Left ventricle myocardium inferior (tissue), 1 donor: ENCODE results near the gene LOX. TPM values are rescaled to one million over a fixed set of nuclear protein-coding genes. Genes with fewer than 3 reads are reported as not detected.

Source experiments
- DNase-seq: peaks from one replicate; pipeline ENCODE4 v3.0.0-alpha.2; 2020
- H3K27ac ChIP-seq: fragments of 200-600 bp; replicated peaks from 2 replicates; pipeline ENCODE4 v1.8.0; 2021
- H3K27me3 ChIP-seq: fragments of 200-600 bp; 2 replicates; pipeline ENCODE4 v1.8.0; 2021; ENCODE audit warnings: low read depth
- H3K36me3 ChIP-seq: fragments of 200-600 bp; 2 replicates; pipeline ENCODE4 v1.8.0; 2021
- H3K4me1 ChIP-seq: fragments of 200-600 bp; 2 replicates; pipeline ENCODE4 v1.8.0; 2021
- H3K4me3 ChIP-seq: fragments of 200-600 bp; 2 replicates; pipeline ENCODE4 v1.8.0; 2021; ENCODE audit warnings: mild to moderate bottlenecking, moderate library complexity
- H3K9me3 ChIP-seq: fragments of 200-600 bp; replicated peaks from 2 replicates; pipeline ENCODE4 v1.8.0; 2021
- intact Hi-C: fragments of 100-400 bp; cut with micrococcal nuclease; formaldehyde crosslinking; loops from one replicate; pipeline ENCODE4 v1.11.0; 2022
- total RNA-seq: library from RNA; stranded (reverse); fragmentation: NEBNext Ultra II Directional; extraction: Animal tissue kit (Norgen Biotek cat#: 25700); gene quantifications from one replicate; pipeline ENCODE4 v1.2.1, GENCODE V29; 2021
- TF ChIP-seq, protein P1 (sequence below): fragments of 200-600 bp; IDR thresholded peaks from 2 replicates; pipeline ENCODE4 v1.8.0; 2021; ENCODE audit warnings: antibody characterized with exemption, mild to moderate bottlenecking, borderline replicate concordance
- donor health status: DM: no; HTN: yes; CAD: no; lungs with severe emphysema.

LOX gene
- total RNA-seq, 1 donor from 2014 or later: 4.4 TPM

DNA sequence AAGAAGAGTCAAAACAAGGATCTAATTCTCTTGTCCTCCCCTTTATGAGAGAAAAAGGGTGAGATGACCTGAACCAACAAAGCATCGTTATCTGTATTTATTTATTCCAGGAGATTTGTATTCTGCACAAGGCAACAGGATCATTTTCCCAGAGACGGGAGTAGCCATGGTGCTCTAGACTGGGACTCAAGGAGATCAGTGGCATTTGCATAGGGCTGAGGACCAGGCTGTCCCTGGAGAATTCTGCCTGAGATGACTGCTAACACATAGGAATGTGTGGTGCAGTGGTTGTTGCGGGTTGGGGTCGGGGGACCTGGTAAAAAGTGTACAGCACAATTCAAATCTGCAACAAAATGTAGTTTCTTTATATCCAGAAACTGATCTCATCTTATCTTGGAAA lies 29.0 kb upstream of the LOX start:
- Histone ChIP-seq H3K27ac (no peak overlapping the region), H3K36me3 (no peaks in the 10 kb centered on the region), H3K9me3 (no peaks in the 10 kb centered on the region), H3K27me3 (no peaks in the 10 kb centered on the region), H3K4me1 (no peaks in the 10 kb centered on the region), H3K4me3 (no peak overlapping the region)
- no peak for DNase-seq
- intact Hi-C loops: loop anchor here (10.0 kb wide), 1 partner anchor 142 kb away; the partner anchor contains the start of gene SRFBP1
- TF ChIP-seq, protein P1, sequence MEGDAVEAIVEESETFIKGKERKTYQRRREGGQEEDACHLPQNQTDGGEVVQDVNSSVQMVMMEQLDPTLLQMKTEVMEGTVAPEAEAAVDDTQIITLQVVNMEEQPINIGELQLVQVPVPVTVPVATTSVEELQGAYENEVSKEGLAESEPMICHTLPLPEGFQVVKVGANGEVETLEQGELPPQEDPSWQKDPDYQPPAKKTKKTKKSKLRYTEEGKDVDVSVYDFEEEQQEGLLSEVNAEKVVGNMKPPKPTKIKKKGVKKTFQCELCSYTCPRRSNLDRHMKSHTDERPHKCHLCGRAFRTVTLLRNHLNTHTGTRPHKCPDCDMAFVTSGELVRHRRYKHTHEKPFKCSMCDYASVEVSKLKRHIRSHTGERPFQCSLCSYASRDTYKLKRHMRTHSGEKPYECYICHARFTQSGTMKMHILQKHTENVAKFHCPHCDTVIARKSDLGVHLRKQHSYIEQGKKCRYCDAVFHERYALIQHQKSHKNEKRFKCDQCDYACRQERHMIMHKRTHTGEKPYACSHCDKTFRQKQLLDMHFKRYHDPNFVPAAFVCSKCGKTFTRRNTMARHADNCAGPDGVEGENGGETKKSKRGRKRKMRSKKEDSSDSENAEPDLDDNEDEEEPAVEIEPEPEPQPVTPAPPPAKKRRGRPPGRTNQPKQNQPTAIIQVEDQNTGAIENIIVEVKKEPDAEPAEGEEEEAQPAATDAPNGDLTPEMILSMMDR: no peak

DNA sequence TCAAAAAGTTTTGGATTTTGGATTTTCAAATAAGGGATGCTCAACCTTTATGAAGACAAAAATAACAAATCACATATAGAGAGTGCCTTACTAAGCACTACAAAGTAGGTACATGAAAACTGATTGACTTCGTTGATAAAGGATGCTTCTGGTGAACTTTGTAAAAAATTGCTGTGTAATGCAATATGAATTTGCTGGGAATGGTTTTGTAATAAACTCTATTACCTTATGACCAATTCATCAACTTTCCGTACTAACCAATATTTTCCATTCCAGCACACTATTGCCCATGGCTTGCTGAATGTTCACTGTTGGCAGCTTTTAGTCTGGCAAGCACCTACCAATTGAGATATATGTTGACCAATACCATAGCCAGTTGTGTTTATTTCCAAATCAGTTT lies 27.9 kb upstream of the LOX start:
- H3K27ac ChIP-seq: no peak overlapping the region
- H3K4me1 ChIP-seq: no peaks in the 10 kb centered on the region
- no peak overlapping the region for H3K4me3 ChIP-seq
- H3K36me3 ChIP-seq: no peaks in the 10 kb centered on the region
- DNase-seq: no peak
- no peaks in the 10 kb centered on the region for H3K27me3 ChIP-seq
- intact Hi-C loops: loop anchor here (10.0 kb wide), 1 partner anchor 141 kb away; the partner anchor contains the start of gene SRFBP1
- TF ChIP-seq, protein P1: no peak
- H3K9me3 ChIP-seq: no peaks in the 10 kb centered on the region

DNA sequence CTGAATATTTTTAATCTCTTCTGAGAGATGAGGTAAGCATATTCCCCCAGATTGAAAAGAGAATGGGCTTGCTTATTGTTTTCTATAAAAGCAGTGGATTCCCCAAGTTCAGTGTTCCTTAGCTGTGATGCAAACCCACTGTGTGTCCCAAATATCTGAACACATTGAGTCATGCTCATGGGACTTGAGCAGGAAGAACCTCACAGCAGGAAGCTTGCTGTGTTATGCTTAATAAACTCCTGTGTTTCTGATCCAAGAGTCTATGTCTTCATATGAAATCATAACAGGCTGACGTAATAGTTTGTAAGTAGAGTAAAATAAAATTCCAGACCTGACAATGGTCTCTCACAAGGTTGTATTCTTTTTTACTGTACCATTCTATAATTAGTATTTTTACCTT lies 24.8 kb upstream of the LOX start:
- H3K4me3 ChIP-seq: no peak overlapping the region
- no peaks in the 10 kb centered on the region for H3K4me1 ChIP-seq
- intact Hi-C loops: loop anchor here (10.0 kb wide), 1 partner anchor 138 kb away; the partner anchor contains the start of gene SRFBP1
- no peaks in the 10 kb centered on the region for H3K27me3 ChIP-seq
- no peak overlapping the region for H3K27ac ChIP-seq
- TF ChIP-seq, protein P1: no peak
- no peaks in the 10 kb centered on the region for H3K9me3 ChIP-seq
- DNase-seq: no peak
- no peaks in the 10 kb centered on the region for H3K36me3 ChIP-seq

DNA sequence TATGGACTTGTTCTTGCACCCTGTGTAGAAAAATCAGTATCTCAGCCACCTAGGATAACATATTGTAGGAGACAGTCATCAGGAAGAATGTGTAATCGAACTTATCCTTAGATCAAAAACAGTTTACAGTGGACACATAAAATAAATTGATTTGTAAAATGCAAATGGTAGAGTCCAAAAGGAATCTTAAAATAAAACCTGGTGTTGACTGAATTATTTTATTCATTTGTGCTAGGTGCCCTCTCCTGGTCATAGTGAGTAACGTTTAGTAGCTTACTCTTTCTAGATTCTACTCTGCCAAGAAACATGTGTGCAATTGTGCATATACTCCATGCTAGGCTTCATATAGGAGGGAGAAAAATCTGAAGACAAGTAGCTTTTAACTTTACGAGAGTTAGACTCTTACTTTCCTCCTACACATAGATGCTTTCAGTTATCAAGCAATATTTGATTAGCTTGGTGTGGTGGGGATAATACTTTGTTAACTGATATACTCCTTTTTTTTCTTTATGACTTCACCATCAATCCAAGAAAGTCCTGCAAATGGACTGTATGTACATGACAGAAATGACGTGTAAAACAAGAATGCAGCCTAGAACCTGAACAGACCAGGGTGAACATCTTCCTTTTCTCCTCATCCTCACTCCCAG lies 23.7 kb upstream of the LOX start:
- TF ChIP-seq, protein P1: peak; percentile 69
- intact Hi-C loops: loop anchor here (10.0 kb wide), 1 partner anchor 137 kb away; the partner anchor contains the start of gene SRFBP1
- no peaks in the 10 kb centered on the region for H3K27me3 ChIP-seq
- no peak overlapping the region for H3K27ac ChIP-seq
- H3K9me3 ChIP-seq: no peaks in the 10 kb centered on the region
- H3K4me1 ChIP-seq: no peaks in the 10 kb centered on the region
- no peaks in the 10 kb centered on the region for H3K36me3 ChIP-seq
- no peak for DNase-seq
- no peak overlapping the region for H3K4me3 ChIP-seq

DNA sequence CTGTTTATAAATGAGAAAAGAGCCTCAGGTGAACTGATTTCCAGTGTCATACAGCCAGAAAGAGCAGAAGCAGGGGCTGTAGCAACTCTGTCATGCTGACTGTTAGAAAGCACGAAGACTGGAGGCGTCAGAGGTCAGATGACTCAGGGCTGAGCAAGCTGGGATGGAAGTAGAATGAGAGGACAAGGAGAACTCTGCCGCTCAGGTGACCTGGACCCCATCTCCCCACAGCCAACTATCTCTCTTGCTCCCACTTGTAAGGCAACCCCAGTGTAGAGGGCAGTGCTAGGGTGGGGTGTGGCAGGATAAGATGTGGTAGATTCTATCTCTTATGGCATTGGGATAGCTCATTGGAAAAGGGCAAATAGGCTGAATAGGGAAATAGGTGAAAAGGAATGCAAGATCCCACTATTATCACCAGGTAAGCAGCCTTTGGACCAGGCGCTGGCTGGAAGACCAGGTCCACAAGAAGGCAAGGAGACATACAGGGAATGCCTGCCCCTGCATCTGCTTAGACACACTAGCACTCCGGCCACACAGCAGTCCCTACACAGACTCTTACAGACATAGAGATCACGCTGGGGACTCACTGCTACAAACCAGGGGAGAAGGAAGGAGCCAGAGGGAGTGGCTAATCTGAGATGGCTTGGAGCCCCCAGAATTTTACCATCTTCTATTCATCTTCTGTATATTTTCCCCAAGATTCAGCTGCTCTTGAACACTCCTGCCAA lies 21.2 kb upstream of the LOX start:
- intact Hi-C loops: no loop called here
- Histone ChIP-seq H3K27me3 (no peaks in the 10 kb centered on the region), H3K27ac (no peak overlapping the region), H3K4me3 (no peak overlapping the region), H3K4me1 (no peaks in the 10 kb centered on the region), H3K9me3 (no peaks in the 10 kb centered on the region), H3K36me3 (no peaks in the 10 kb centered on the region)
- TF ChIP-seq, protein P1: no peak
- no peak for DNase-seq
